Measurements from ENCODE around the gene TAOK3.
A peak's percentile ranks its signal among the peaks of the same experiment; 100 is the strongest.

DNA sequence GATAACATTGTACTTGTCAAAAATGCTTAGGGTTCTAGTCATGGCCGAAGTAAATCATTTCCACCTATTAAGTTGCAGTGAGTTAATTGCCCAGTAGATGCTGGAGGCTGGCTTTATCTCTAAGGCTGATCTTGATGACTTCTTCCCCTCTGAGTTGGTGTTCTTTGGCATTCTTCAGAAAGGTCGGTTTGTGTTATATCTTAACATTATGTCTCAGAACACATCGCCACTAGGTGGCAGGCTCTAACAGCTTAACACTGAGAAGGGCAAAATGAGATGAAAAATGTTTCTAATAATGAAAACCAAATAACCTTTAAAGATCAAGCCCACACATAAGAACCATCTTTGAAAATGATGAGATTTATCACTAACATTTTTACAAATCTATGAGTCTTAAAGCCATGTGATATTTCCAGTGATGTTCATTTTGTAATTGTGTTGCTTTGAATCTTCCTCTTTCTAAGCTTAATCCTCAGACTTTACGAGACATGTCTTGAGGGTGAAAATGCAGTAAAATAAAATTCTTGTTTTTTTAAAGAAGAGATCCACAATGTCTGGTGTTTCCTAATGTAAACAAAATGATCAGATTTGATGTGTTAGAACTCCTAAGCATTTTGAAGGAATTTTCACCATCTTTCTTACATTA, 32.3 kb upstream of the TAOK3 start:
- TF ChIP-seq, protein P1, sequence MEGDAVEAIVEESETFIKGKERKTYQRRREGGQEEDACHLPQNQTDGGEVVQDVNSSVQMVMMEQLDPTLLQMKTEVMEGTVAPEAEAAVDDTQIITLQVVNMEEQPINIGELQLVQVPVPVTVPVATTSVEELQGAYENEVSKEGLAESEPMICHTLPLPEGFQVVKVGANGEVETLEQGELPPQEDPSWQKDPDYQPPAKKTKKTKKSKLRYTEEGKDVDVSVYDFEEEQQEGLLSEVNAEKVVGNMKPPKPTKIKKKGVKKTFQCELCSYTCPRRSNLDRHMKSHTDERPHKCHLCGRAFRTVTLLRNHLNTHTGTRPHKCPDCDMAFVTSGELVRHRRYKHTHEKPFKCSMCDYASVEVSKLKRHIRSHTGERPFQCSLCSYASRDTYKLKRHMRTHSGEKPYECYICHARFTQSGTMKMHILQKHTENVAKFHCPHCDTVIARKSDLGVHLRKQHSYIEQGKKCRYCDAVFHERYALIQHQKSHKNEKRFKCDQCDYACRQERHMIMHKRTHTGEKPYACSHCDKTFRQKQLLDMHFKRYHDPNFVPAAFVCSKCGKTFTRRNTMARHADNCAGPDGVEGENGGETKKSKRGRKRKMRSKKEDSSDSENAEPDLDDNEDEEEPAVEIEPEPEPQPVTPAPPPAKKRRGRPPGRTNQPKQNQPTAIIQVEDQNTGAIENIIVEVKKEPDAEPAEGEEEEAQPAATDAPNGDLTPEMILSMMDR (IDR thresholded peaks at IDR 0.05) = peak; percentile 47 to 79 (median 70)
- TF ChIP-seq POLR2A (IDR thresholded peaks at IDR 0.05) = no peak

All from Peyer's patch (tissue), 4 donors.